ENCODE measurements around the gene CFAP73.
"Not testable (repeated sequence)": the region's sequence is repeated elsewhere in the genome, so short reads cannot be mapped to it uniquely, and the experiment has no call there.

The CFAP73 gene

DNA sequence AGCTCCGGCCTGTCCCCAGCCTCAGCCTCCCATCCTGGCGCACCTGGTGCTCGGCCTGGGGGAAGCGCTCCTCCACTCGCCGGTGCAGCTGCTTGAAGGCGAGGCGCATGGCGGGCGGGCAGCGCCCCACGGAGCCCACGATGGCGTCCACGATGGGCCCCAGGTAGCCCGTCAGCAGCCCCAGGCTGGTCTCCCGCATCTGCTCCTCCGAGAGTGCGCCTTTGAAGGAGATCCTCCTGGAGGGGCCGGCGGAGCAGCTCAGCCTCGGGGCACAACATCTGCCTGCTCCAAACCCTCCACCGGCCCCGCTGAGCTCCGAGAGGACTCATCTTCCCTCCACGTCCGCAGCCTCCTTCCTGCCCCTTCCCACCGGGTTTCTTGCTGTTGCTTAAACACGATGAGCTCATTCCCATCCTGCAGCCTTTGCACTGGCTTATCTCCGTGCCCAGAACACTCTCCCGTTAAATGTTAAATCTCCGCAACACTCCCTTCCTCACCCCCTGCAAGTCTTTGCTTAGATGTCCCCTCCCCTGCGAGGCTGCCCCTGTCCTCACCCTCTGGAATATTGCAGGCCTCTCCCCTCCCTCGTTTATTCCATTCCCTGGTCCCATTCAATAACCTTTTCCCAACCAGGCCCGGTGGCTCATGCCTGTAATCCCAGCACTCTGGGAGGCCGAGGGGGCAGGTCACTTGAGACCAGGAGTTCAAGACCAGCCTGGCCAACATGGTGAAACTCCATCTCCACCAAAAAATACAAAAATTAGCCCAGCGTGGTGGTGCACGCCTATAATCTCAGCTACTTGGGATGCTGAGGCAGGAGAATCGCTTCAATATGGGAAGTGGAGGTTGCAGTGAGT, 37.3 kb upstream of the CFAP73 start:
- TF ChIP-seq, protein P1, sequence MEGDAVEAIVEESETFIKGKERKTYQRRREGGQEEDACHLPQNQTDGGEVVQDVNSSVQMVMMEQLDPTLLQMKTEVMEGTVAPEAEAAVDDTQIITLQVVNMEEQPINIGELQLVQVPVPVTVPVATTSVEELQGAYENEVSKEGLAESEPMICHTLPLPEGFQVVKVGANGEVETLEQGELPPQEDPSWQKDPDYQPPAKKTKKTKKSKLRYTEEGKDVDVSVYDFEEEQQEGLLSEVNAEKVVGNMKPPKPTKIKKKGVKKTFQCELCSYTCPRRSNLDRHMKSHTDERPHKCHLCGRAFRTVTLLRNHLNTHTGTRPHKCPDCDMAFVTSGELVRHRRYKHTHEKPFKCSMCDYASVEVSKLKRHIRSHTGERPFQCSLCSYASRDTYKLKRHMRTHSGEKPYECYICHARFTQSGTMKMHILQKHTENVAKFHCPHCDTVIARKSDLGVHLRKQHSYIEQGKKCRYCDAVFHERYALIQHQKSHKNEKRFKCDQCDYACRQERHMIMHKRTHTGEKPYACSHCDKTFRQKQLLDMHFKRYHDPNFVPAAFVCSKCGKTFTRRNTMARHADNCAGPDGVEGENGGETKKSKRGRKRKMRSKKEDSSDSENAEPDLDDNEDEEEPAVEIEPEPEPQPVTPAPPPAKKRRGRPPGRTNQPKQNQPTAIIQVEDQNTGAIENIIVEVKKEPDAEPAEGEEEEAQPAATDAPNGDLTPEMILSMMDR (IDR thresholded peaks at IDR 0.05; ENCODE audit: low read depth, low read length) = no peak
- in situ Hi-C loops (cut with HindIII; ENCODE audit: low sequenced_read_pairs) = no loop called here
- DNase-seq (ENCODE audit: low read depth, low spot score) = no peak
- H3K4me3 ChIP-seq (ENCODE audit: low read depth, low read length) = no peak overlapping the region

GRCh38 chr12:113113397-113113796, 36.1 kb upstream of the CFAP73 start:
- H3K4me3 ChIP-seq (ENCODE audit: low read depth, low read length) = no peak overlapping the region
- in situ Hi-C loops (cut with HindIII; ENCODE audit: low sequenced_read_pairs) = no loop called here
- DNase-seq (ENCODE audit: low read depth, low spot score) = no peak
- TF ChIP-seq, protein P1 (IDR thresholded peaks at IDR 0.05; ENCODE audit: low read depth, low read length) = no peak

DNA sequence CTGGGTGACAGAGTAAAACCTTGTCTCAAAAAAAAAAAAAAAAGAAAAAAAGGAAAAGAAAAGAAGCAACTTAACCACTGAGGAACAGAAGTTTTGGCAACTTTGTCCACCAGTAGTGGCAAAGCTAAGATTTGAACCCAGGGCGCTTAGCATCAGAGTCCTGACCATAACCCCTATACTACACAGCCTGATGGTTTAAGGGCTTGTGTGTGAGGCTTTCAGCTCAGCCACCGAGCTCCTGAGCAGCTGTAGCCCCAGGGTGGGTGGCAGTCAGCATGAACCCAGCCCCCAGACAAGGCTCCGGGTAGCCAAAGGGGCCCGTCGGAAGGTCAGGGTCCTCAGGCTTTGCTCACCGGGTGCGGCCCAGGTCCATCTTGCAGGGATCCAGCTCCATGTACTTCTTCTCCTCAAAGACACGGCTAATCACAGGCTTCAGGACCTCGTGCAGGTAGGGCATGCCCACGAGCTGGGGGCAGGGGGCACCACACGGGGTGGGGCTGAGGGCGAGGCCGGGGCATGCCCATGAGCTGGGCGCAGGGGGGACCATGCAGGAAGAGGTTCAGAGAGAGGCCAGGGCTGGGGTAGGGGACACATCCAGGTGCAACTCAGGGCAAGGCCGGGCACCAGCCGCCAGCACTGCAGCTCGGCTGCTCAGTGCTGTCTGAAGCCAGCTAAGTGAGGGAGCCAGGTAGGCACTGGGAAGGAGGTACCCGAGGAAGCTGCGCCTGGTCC, 34.9 kb upstream of the CFAP73 start:
- no peak for DNase-seq (ENCODE audit: low read depth, low spot score)
- TF ChIP-seq, protein P1 (IDR thresholded peaks at IDR 0.05; ENCODE audit: low read depth, low read length) = no peak
- in situ Hi-C loops (cut with HindIII; ENCODE audit: low sequenced_read_pairs) = no loop called here
- H3K4me3 ChIP-seq (ENCODE audit: low read depth, low read length) = no peak overlapping the region

DNA sequence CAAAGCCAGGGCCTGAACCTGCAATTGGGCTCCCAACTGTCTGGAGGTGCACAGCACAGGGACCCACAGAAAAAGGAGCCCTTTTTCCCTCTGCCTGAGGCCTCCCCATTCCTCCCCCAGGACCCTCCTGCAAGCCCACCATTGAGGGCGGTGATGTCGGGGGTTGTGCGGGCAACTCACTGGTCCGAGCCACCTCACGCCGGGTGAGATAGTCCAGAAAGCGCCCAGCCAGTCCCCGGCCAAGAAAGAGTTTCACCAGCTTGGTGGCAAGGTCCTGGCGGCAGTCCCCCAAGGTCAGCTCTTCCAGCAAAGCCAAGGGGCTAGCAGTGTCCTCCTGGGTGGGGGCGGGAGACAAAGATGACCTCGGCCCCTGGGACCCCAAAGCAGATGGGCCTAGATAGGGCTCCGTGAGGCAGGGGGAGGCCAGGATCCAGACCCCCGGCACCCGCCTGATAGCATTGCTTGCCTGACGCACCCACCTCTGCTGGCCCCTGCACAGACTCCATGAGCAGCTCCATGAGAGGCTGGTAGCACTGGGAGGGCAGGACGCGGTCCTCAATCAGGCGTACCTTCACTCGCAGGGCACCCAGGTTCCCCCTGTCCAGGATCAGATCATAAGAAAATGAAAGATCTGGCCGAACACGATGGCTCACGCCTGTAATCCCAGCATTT, 33.9 kb upstream of the CFAP73 start:
- in situ Hi-C loops (cut with HindIII; ENCODE audit: low sequenced_read_pairs) = no loop called here
- H3K4me3 ChIP-seq (ENCODE audit: low read depth, low read length) = no peak overlapping the region
- no peak for DNase-seq (ENCODE audit: low read depth, low spot score)
- TF ChIP-seq, protein P1 (IDR thresholded peaks at IDR 0.05; ENCODE audit: low read depth, low read length) = no peak

GRCh38 chr12:113116875-113117274, 32.6 kb upstream of the CFAP73 start:
- TF ChIP-seq, protein P1 (IDR thresholded peaks at IDR 0.05; ENCODE audit: low read depth, low read length) = no peak
- no peak for DNase-seq (ENCODE audit: low read depth, low spot score)

DNA sequence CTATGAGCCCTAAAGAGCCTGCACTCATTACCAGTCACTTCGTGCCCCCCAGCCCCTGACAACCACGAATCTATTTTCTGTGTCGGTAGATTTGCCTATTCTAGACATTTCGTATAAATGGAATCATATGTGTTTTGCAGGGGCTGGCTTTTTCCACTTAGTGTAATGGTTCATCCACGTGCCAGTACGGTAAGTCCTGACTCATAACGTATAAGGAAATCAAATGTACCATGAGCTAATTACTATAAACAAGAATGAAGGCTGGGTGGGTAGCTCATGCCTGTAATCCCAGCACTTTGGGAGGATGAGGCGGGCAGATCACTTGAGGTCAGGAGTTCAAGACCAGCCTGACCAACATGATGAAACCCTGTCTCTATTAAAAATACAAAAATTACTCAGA, 31.8 kb upstream of the CFAP73 start:
- DNase-seq (ENCODE audit: low read depth, low spot score); H3K4me3 ChIP-seq (ENCODE audit: low read depth, low read length); in situ Hi-C loops (cut with HindIII; ENCODE audit: low sequenced_read_pairs): not testable (repeated sequence)

More at GRCh38 chr12:113116875-113117274, 32.6 kb upstream of the CFAP73 start:
- in situ Hi-C loops (cut with HindIII; ENCODE audit: low sequenced_read_pairs) = no loop called here
- no peak overlapping the region for H3K4me3 ChIP-seq (ENCODE audit: low read depth, low read length)

Measured in astrocyte of the spinal cord (primary cell).